CD1c-positive myeloid dendritic cell (primary cell): ENCODE results near the gene MFRP.

Experiments
- DNase-seq: peaks from one replicate; pipeline ENCODE4 v3.0.0-alpha.2; 2016; ENCODE audit errors: extremely low spot score

Gene MFRP

GRCh38 chr11:119295178-119295577 is 51.3 kb downstream of the MFRP start:
- peak; percentile 15 for DNase-seq

GRCh38 chr11:119293461-119293860 is 53.0 kb downstream of the MFRP start:
- DNase-seq = no peak

- DNase-seq = no peak
Observed at GRCh38 chr11:119290894-119291497, 55.5 kb downstream of the MFRP start.
